Daoy (cell line): ENCODE results near the gene TRAPPC2B. TPM values are rescaled to one million over a fixed set of nuclear protein-coding genes. Genes with fewer than 3 reads are reported as not detected.
"Not testable (repeated sequence)": the region's sequence is repeated elsewhere in the genome, so short reads cannot be mapped to it uniquely, and the experiment has no call there.

Source experiments
- DNase-seq: peaks from one replicate; pipeline ENCODE4 v3.0.0-alpha.2; 2015; ENCODE audit warnings: low read depth
- total RNA-seq: library from RNA; depleted of rRNA; stranded (reverse); fragments of >200 nt; shearing (Covaris generic); gene quantifications from 2 replicates; pipeline ENCODE4 v1.2.3, GENCODE V29; 2014; rRNA removed

The TRAPPC2B gene
- total RNA-seq, 1 experiment from 2014 or later: 24.9 TPM

DNA sequence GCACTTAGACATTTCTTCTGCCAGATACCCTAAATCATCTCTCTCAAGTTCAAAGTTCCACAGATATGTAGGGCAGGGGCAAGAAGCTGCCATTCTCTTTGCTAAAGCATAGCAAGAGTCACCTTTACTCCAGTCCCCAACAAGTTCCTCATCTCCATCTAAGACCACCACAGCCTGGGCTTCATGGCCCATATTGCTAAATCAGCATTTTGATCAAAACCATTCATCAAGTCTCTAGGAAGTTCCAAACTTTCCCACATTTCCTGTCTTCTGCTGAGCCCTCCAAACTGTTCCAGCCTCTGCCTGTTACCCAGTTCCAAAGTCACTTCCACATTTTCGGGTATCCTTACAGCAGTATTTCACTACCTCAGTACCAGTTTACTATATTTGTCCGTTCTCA is 11.3 kb downstream of the TRAPPC2B start:
- DNase-seq: not testable (repeated sequence)

DNA sequence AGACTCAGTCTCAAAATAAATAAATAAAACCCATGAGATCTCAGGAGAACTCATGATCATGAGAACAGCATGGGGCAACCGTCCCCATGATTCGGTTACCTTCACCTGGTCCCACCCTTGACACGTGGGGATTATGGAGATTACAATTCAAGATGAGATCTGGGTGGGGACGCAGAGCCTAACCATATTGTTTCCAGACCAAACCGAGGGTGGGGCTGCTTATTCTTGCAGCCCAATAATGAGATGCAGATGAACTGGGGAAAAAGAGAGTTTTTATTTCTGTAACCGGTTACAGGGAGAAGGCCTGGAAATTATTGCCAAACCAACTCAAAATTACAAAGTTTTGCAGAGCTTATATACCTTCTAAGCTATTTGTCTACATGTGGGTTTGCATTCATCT is 12.8 kb downstream of the TRAPPC2B start:
- no peak for DNase-seq

DNA sequence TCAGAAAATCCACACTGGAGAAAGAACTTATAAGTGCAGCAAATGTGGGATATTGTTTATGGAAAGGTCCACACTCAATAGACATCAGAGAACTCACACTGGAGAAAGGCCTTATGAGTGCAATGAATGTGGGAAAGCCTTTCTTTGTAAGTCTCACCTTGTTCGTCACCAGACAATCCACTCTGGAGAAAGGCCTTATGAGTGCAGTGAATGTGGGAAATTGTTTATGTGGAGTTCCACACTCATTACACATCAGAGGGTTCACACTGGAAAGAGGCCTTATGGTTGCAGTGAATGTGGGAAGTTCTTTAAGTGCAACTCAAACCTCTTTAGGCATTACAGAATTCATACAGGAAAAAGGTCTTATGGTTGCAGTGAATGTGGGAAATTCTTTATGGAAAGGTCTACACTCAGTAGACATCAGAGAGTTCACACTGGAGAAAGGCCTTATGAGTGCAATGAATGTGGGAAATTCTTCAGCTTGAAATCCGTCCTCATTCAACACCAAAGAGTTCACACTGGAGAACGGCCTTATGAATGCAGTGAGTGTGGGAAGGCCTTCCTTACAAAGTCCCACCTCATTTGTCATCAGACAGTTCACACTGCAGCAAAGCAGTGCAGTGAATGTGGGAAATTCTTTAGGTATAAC is 14.3 kb downstream of the TRAPPC2B start:
- no peak for DNase-seq

DNA sequence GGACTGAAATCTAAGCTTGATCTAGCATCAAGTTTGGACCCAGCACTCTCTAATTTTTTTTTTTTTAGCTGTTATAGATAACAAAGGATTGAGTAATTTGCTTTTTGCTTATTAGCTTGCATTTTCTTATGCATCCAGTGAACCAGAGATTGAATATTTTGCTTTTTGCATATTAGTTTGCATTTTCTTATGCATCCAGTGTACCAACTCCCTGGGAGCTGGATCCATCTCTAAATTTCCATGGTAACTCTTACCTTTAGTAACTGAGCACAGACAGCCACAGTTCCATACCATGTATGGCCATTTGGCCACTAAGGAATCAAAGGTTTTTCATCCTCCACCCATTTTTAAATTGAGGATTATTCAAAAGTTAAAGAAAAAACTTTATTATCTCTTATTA is 17.6 kb downstream of the TRAPPC2B start:
- no peak for DNase-seq

DNA sequence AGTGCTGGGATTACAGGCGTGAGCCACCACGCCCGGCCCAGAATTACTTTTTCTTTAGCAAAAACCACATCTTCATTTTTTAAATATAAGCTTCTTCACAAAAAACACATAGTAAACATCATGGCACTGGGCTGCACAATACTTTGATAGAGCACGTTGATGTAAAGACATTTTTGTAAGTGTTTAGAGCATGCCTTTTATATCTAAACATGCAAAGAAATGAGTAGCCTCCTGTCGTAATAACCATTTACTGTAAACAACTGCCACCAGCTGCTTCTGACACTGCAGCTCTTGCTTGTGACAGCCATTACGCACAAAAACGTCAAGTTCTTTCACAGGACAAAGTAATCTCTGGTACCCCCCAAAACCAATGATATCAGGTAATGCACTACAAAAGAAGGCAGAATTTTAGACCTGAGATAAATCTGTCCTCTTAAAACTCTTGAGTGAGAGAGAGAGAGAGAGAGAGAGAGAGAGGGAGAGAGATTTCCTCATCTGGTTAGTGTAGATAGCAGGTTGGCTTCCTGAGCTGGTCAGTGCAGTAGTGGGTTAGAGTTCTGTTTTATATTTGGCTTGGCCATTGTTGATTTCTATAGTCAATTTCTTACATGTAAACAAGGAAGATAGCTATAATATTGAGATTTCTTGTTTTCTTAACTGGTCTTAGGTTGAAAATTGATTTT is 19.6 kb downstream of the TRAPPC2B start:
- DNase-seq: no peak

DNA sequence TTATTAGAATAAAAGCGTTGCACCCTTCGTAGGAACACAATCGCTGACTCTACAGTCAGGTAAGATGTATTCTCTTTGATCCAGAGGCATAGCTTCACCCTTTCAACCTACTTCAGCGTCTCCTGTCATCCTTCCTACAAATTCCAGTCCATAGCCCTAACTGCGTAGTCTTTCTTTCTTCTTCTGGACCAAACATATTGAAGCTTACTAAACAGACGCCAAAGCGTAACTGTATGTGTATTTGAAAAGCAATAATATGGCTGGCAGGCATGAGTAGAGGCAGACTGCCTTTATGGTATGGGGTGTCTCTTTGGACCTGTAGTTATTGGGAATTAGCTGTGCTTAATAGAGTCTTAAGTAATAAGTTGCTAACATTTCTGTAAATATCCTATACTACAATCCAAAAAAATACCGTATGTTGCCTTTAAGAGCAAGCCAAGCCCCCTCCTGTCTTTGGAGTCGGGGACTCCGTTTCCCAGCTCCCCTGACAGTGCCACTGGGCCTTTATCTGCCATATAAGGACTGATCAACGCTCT is 25.9 kb downstream of the TRAPPC2B start:
- DNase-seq: no peak

DNA sequence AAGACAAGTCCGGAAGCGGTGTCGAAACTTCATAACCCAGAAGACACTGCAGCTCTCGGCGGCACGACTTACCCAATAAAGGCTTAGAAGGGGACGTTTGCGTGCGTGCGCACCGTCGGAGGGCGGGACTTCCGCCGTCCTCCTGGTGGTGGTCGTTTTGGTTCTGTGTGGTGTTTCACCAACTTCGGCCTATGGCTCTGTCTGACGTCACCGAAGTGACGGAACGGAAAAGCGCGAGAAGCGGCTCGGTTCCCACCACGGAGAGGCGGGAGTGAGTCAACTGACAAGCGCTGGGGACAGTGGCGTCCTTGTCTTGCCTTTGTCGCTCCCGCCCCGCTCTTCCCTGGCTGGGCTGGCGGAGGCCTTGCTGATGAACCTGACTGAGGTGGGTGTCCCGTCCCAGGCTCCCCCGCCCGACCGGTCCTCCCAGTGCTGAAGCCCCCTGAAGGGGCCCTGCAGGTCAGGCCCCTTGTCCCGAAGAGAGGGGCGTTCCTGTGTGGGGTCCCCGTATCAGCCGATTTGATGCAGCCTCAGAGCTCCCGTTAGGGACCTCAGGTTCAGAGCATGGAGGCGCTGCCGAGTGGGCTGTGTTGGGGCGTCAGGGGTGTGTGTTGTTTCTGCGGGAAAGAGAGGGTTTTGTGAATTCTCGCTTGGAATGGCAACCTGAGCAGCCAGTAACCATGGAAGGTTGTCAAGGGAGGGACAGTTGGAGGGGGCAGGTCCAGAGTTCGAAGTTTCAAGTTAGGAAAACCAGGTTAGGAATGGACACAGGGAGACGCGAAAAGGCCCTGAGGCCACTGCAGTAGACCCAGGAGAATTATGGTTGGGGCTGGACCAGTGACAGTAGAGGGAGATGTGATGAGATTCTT is 26.6 kb downstream of the TRAPPC2B start, which contains the start of gene ZNF548:
Gene ZNF548 (plus strand): TSS at position 125 of the 869 bp plus-strand sequence. CDS start 246 bp downstream, at position 371.
- DNase-seq: peak; percentile 98

DNA sequence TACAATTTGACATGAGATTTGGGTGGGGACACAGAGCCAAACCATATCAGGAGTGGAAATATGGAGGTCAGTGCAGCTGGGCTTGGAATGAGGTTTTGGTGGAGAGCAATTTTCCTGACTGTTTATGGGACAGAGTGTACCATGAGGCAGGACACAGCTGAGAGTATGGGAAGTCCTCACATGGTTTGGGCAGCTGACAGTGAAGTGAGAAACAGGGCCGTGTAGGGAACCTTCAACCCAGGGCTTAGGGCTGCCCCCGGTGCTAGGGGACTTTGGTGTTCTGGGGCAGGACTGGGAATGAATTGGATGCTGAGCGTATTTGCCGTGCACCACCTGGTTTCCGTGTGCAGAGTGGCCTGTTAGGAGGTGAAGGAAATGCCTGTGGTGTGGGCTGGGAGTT is 32.4 kb downstream of the TRAPPC2B start:
- no peak for DNase-seq

DNA sequence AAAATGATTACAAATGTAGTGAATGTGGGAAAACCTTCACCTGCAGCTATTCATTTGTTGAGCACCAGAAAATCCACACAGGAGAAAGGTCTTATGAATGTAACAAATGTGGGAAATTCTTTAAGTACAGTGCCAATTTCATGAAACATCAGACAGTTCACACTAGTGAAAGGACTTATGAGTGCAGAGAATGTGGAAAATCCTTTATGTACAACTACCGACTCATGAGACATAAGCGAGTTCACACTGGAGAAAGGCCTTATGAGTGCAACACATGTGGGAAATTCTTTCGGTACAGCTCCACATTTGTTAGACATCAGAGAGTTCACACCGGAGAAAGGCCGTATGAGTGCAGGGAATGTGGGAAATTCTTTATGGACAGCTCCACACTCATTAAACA is 35.5 kb downstream of the TRAPPC2B start:
- DNase-seq: no peak

DNA sequence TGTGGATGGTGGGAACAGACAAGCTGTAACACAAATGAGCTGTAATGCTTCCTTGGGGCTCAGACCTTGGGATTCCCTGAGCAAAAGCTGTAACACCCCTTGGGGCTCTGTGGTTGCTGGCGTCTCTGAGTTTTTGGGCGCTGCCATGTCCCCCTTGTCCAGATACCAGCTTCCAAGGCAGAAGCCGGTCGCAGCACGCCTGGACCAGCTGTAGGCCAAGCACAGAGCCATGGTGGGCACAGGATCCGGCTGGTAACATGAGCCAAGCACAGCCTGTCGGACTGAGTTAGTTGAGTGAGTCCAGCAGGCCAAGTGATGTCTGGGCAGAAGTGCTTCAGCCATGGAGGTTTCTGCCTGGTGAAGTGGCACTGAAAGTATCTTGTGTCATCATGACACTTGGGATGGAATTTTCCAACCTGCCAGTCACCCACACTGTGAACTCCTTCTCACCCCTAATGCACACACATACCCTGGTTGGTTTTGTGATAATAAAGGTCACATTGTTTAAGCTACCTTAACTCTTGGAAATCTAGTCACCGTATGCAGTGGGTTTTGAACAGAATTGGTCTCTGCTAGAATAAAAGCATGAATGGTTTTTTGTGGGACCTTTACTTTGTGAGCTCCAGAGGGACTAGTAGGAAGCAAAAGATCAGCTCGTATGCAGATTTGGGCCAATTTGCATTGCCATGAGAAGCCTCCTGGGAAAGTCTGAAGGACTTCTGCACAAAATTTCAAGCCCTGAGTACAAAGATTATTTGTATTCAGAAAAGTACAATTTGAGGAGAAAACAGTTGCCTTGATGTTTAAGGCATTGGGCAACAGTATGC is 40.6 kb downstream of the TRAPPC2B start:
- DNase-seq: no peak

DNA sequence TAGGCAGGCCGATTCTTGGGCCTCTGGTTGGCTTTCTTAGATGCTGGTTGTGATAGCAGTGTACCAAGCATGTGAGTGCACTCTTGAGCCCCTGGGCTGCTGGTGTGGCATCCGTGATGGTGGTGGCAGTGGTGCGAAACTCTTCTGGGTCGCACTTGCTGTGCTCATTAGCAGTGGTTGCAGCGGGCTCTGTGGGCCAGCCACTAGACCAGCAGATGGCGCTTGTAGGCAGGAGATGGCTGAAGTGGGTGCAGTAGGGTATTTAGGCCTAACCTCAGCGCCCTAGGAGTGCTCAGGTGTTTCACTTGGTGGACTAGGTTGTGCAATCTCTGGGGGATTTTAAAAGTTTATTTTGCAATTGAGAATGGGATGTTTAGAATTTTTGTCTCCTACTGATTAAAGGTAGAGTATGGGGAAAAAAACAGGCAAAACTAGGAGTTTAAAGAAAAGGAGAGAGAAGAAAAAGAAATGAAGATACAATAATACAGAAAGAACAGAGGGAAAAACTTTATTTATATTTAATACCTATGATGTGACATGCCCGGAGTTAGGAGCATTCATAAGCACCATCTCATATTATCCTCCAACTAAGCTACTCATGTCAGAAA is 43.3 kb downstream of the TRAPPC2B start:
- DNase-seq: peak; percentile 61

DNA sequence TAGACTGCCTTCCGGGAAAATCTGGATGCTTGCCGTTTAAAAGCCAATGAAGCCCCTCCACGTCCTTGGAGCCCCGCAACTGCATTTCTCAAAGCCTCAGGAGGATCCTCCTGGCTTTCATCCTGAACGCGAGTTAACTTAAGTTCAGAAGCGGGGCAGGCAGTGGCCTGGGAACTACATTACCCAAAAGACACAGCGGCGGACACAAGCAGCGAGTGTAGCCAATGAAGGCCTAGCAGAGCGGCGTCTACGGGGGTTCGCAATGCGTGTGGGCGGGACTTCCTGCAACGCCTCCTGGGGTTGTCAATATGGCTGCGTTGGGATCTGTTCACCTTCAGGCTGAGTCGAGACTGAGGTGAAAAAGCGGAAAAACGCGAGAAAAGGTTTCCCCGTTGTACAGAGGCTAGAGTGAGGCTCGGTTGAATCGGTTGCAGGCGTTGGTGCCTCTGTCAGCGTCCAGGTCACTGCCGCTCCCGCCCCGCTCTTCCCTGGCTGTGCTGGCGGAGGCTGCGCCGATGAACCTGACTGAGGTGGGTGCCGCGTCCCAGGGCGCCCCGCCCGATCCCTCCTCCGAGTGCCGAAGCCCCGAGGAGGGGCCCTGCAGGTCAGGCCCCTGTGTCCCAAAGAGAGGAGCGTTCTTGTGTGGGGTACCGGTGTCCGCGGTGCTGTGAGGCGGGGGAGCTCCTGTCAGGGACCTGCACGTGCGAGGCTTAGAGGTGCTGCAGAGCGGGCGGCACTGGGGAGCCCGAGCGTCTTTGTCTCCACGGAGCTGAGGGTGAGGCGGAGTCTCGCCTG is 47.7 kb downstream of the TRAPPC2B start, which contains the start of gene ZNF17:
Gene ZNF17 (plus strand): TSS at position 285 of the 795 bp plus-strand sequence. CDS start 2,455 bp downstream, outside the sequence.
- DNase-seq: peak; percentile 96

Other genes with a start within 250 kb of the TRAPPC2B start
- gene USP29, start 243.6 kb upstream of the TRAPPC2B start, total RNA-seq: not detected in 2 replicates
- not detected in 2 replicates for gene ZIM3, start 218.3 kb upstream of the TRAPPC2B start, total RNA-seq
- gene DUXA, start 196.1 kb upstream of the TRAPPC2B start, total RNA-seq: not detected in 2 replicates
- 11.9 and 49.2 TPM in 2 replicates for gene ZNF264, start 172.1 kb upstream of the TRAPPC2B start, total RNA-seq
- 0.46 and 1.8 TPM in 2 replicates for gene AURKC, start 132.5 kb upstream of the TRAPPC2B start, total RNA-seq
- gene ZNF805, start 122.9 kb upstream of the TRAPPC2B start, total RNA-seq: 9.5 and 11.2 TPM in 2 replicates
- gene ZNF460, start 83.1 kb upstream of the TRAPPC2B start, total RNA-seq: 19.8 and 23.3 TPM in 2 replicates
- 6.3 and 7.4 TPM in 2 replicates for gene ZNF543, start 43.1 kb upstream of the TRAPPC2B start, total RNA-seq
- gene ZNF304, start 12.3 kb upstream of the TRAPPC2B start, total RNA-seq: 5.7 and 6.2 TPM in 2 replicates
- 2.6 and 3.4 TPM in 2 replicates for gene ZNF547, start within 50 bp of the TRAPPC2B start, total RNA-seq
- gene ZNF548, start 26.3 kb downstream of the TRAPPC2B start, total RNA-seq: 13.4 and 17.3 TPM in 2 replicates
- gene ZNF17, start 47.6 kb downstream of the TRAPPC2B start, total RNA-seq: 7.9 and 8.0 TPM in 2 replicates
- gene ZNF749, start 71.8 kb downstream of the TRAPPC2B start, total RNA-seq: 11.2 and 16.2 TPM in 2 replicates
- not detected in 2 replicates for gene VN1R1, start 93.6 kb downstream of the TRAPPC2B start, total RNA-seq
- gene ZNF772, start 114.0 kb downstream of the TRAPPC2B start, total RNA-seq: 9.8 and 12.2 TPM in 2 replicates
- gene ZNF419, start 124.2 kb downstream of the TRAPPC2B start, total RNA-seq: 2.8 and 8.4 TPM in 2 replicates
- 5.8 and 6.3 TPM in 2 replicates for gene ZNF773, start 136.4 kb downstream of the TRAPPC2B start, total RNA-seq
- gene ZNF549, start 163.8 kb downstream of the TRAPPC2B start, total RNA-seq: 3.4 and 4.0 TPM in 2 replicates
- gene ZNF550, start 196.3 kb downstream of the TRAPPC2B start, total RNA-seq: 9.7 and 34.5 TPM in 2 replicates
- 2.9 and 5.1 TPM in 2 replicates for gene ZNF416, start 215.4 kb downstream of the TRAPPC2B start, total RNA-seq
- gene ZIK1, start 220.6 kb downstream of the TRAPPC2B start, total RNA-seq: 9.5 and 12.5 TPM in 2 replicates
- gene ZNF530, start 236.3 kb downstream of the TRAPPC2B start, total RNA-seq: 7.5 and 15.1 TPM in 2 replicates